Measurements from ENCODE around the gene ATG3. TPM values are rescaled to one million over a fixed set of nuclear protein-coding genes. Genes with fewer than 3 reads are reported as not detected.
"Not testable (repeated sequence)": the region's sequence is repeated elsewhere in the genome, so short reads cannot be mapped to it uniquely, and the experiment has no call there.

The ATG3 gene
- total RNA-seq, 2 donors from 2014 or later: 34.6 to 65.3 TPM

GRCh38 chr3:112546216-112546759 is 15.5 kb downstream of the ATG3 start:
- Mint-ChIP-seq H3K27me3 (no peaks in the 10 kb centered on the region), H3K4me3 (no peak overlapping the region), H3K27ac (no peak overlapping the region), H3K36me3 (ENCODE audit: low read depth) (peaks cover 94% of the 10 kb centered on the region), H3K4me1 (peaks cover 6% of the 10 kb centered on the region), H3K9me3 (no peaks in the 10 kb centered on the region)
- no peak for ATAC-seq (replicated peaks)

- Mint-ChIP-seq H3K36me3 (ENCODE audit: low read depth) (peaks cover 98% of the 10 kb centered on the region), H3K27me3 (no peaks in the 10 kb centered on the region), H3K9me3 (no peaks in the 10 kb centered on the region), H3K4me1 (peaks cover 18% of the 10 kb centered on the region), H3K4me3 (no peak overlapping the region), H3K27ac (peak overlapping the region; percentile 56)
- peak; percentile 90 for ATAC-seq (replicated peaks)
These were observed 21.7 kb downstream of the ATG3 start for GRCh38 chr3:112539825-112540650.

- peaks cover 74% of the 10 kb centered on the region for H3K36me3 Mint-ChIP-seq (ENCODE audit: low read depth)
- peaks cover 3% of the 10 kb centered on the region for H3K4me1 Mint-ChIP-seq
- no peak for ATAC-seq (replicated peaks)
- no peaks in the 10 kb centered on the region for H3K9me3 Mint-ChIP-seq
- no peak overlapping the region for H3K27ac Mint-ChIP-seq
- H3K4me3 Mint-ChIP-seq: no peak overlapping the region
- no peaks in the 10 kb centered on the region for H3K27me3 Mint-ChIP-seq
These were observed 30.4 kb downstream of the ATG3 start for GRCh38 chr3:112531358-112531781.

- H3K4me3 Mint-ChIP-seq: no peak overlapping the region
- peaks cover 66% of the 10 kb centered on the region for H3K36me3 Mint-ChIP-seq (ENCODE audit: low read depth)
- no peaks in the 10 kb centered on the region for H3K9me3 Mint-ChIP-seq
- peaks cover 3% of the 10 kb centered on the region for H3K4me1 Mint-ChIP-seq
- no peak overlapping the region for H3K27ac Mint-ChIP-seq
- no peaks in the 10 kb centered on the region for H3K27me3 Mint-ChIP-seq
- no peak for ATAC-seq (replicated peaks)
These were observed 31.2 kb downstream of the ATG3 start for GRCh38 chr3:112530573-112530972.

GRCh38 chr3:112524127-112524526 is 37.6 kb downstream of the ATG3 start:
- not testable (repeated sequence) for H3K4me3 Mint-ChIP-seq; H3K4me1 Mint-ChIP-seq; ATAC-seq (replicated peaks); H3K27me3 Mint-ChIP-seq; H3K9me3 Mint-ChIP-seq
- H3K27ac Mint-ChIP-seq: peak overlapping the region; percentile 50
- peaks cover 18% of the 10 kb centered on the region for H3K36me3 Mint-ChIP-seq (ENCODE audit: low read depth)

GRCh38 chr3:112519424-112520001 is 42.2 kb downstream of the ATG3 start:
- Mint-ChIP-seq H3K9me3 (no peaks in the 10 kb centered on the region), H3K27ac (peak overlapping the region; percentile 17)

GRCh38 chr3:112518970-112519369 is 42.8 kb downstream of the ATG3 start:
- peak overlapping the region; percentile 17 for H3K27ac Mint-ChIP-seq

More at GRCh38 chr3:112519424-112520001, 42.2 kb downstream of the ATG3 start:
- Mint-ChIP-seq H3K4me1 (peaks cover 7% of the 10 kb centered on the region), H3K27me3 (no peaks in the 10 kb centered on the region), H3K4me3 (no peak overlapping the region), H3K36me3 (ENCODE audit: low read depth) (peaks cover 3% of the 10 kb centered on the region)
- peak; percentile 74 for ATAC-seq (replicated peaks)

GRCh38 chr3:112514527-112515128 is 47.1 kb downstream of the ATG3 start:
- Mint-ChIP-seq H3K27ac (peak overlapping the region; percentile 58), H3K9me3 (no peaks in the 10 kb centered on the region), H3K4me3 (peak overlapping the region; percentile 40), H3K27me3 (no peaks in the 10 kb centered on the region), H3K4me1 (peaks cover 11% of the 10 kb centered on the region), H3K36me3 (ENCODE audit: low read depth) (no peaks in the 10 kb centered on the region)
- peak; percentile 98 for ATAC-seq (replicated peaks)

More at GRCh38 chr3:112518970-112519369, 42.8 kb downstream of the ATG3 start:
- H3K36me3 Mint-ChIP-seq (ENCODE audit: low read depth); H3K9me3 Mint-ChIP-seq; H3K4me3 Mint-ChIP-seq; H3K27me3 Mint-ChIP-seq: not testable (repeated sequence)
- peak; percentile 74 for ATAC-seq (replicated peaks)
- peaks cover 11% of the 10 kb centered on the region for H3K4me1 Mint-ChIP-seq

- ATAC-seq (replicated peaks): no peak
- Mint-ChIP-seq H3K9me3 (no peaks in the 10 kb centered on the region), H3K4me3 (no peak overlapping the region), H3K27me3 (no peaks in the 10 kb centered on the region), H3K4me1 (peaks cover 7% of the 10 kb centered on the region), H3K27ac (no peak overlapping the region), H3K36me3 (ENCODE audit: low read depth) (no peaks in the 10 kb centered on the region)
These were observed 49.4 kb downstream of the ATG3 start for GRCh38 chr3:112512320-112512719.

- Mint-ChIP-seq H3K9me3 (no peaks in the 10 kb centered on the region), H3K36me3 (ENCODE audit: low read depth) (no peaks in the 10 kb centered on the region)
These were observed 52.9 kb downstream of the ATG3 start for GRCh38 chr3:112508860-112509259.

GRCh38 chr3:112508261-112508660 is 53.5 kb downstream of the ATG3 start:
- no peak for ATAC-seq (replicated peaks)
- no peaks in the 10 kb centered on the region for H3K36me3 Mint-ChIP-seq (ENCODE audit: low read depth)
- H3K27me3 Mint-ChIP-seq: no peaks in the 10 kb centered on the region
- H3K4me1 Mint-ChIP-seq: peaks cover 4% of the 10 kb centered on the region
- peak overlapping the region; percentile 23 for H3K27ac Mint-ChIP-seq
- H3K4me3 Mint-ChIP-seq: no peak overlapping the region
- H3K9me3 Mint-ChIP-seq: no peaks in the 10 kb centered on the region

More at GRCh38 chr3:112508860-112509259, 52.9 kb downstream of the ATG3 start:
- H3K27me3 Mint-ChIP-seq: no peaks in the 10 kb centered on the region
- no peak overlapping the region for H3K27ac Mint-ChIP-seq
- ATAC-seq (replicated peaks): no peak
- peaks cover 4% of the 10 kb centered on the region for H3K4me1 Mint-ChIP-seq
- no peak overlapping the region for H3K4me3 Mint-ChIP-seq

GRCh38 chr3:112505907-112506306 is 55.9 kb downstream of the ATG3 start:
- no peak overlapping the region for H3K27ac Mint-ChIP-seq
- no peaks in the 10 kb centered on the region for H3K36me3 Mint-ChIP-seq (ENCODE audit: low read depth)
- no peak overlapping the region for H3K4me3 Mint-ChIP-seq
- peaks cover 4% of the 10 kb centered on the region for H3K4me1 Mint-ChIP-seq
- no peaks in the 10 kb centered on the region for H3K9me3 Mint-ChIP-seq
- ATAC-seq (replicated peaks): peak; percentile 28
- no peaks in the 10 kb centered on the region for H3K27me3 Mint-ChIP-seq

- Mint-ChIP-seq H3K27me3 (no peaks in the 10 kb centered on the region), H3K4me3 (no peak overlapping the region), H3K9me3 (no peaks in the 10 kb centered on the region), H3K4me1 (peaks cover 14% of the 10 kb centered on the region), H3K36me3 (ENCODE audit: low read depth) (no peaks in the 10 kb centered on the region), H3K27ac (peak overlapping the region; percentile 35)
- no peak for ATAC-seq (replicated peaks)
These were observed 57.6 kb downstream of the ATG3 start for GRCh38 chr3:112504123-112504522.

GRCh38 chr3:112503304-112503972 is 58.3 kb downstream of the ATG3 start:
- Mint-ChIP-seq H3K27ac (peak overlapping the region; percentile 35), H3K4me1 (peaks cover 14% of the 10 kb centered on the region), H3K27me3 (no peaks in the 10 kb centered on the region), H3K4me3 (no peak overlapping the region), H3K36me3 (ENCODE audit: low read depth) (no peaks in the 10 kb centered on the region), H3K9me3 (no peaks in the 10 kb centered on the region)
- peak; percentile 63 for ATAC-seq (replicated peaks)

All from activated T-helper 17 cell treated with anti-CD3 and anti-CD28 coated beads, Interleukin-2, amount 50 U/mL, for 72 hours (primary cell).